HCT116 (cell line): ENCODE data around the gene TMEM132C. TPM values are rescaled to one million over a fixed set of nuclear protein-coding genes. Genes with fewer than 3 reads are reported as not detected.

Source experiments
- ATAC-seq: fragments of 200-7000 bp; cut with Tn5 transposase; 2 replicates; pipeline ENCODE4 v1.9.1; 2020; ENCODE audit warnings: mild to moderate bottlenecking, moderate library complexity
- BruUV-seq: library from RNA; stranded (reverse); fragments of 400-500 nt; replicated peaks from 2 replicates; lab custom pipeline; 2021; lab: Mats Ljungman, UMichigan
- CTCF ChIA-PET: fragments of 300-600 bp; sonication (Branson Sonifier 250); formaldehyde crosslinking; loops from one replicate; lab custom pipeline; 2021; ENCODE audit warnings: antibody characterized with exemption; lab: Charles Lee
- POLR2A ChIA-PET: fragments of 300-600, 350-600 bp; sonication (Branson Sonifier 250); formaldehyde crosslinking; loops from one replicate; lab custom pipeline; 2021; ENCODE audit warnings: antibody characterized with exemption; lab: Charles Lee
- RAD21 ChIA-PET, 2 experiments: fragments of 300-600 bp; sonication (Branson Sonifier 250); formaldehyde crosslinking; loops; one replicate each; lab custom pipeline; 2023; ENCODE audit warnings: low total read pairs in 2 of 2; ENCODE audit not compliant: uncharacterized antibody in 2 of 2, unreplicated experiment in 2 of 2, low non-redundant PET in 1 of 2; lab: Charles Lee
- DNase-seq: peaks from one replicate; pipeline ENCODE4 v3.0.0-alpha.2; 2010; ENCODE audit warnings: low read depth, low spot score
- H2AFZ ChIP-seq: fragments of 200-600 bp; shearing (Covaris generic), sonication (generic); 2 replicates; pipeline ENCODE4 v1.6.1; 2017; ENCODE audit warnings: low read depth, mixed run types, mixed read lengths, antibody characterized with exemption, low read length; ENCODE audit not compliant: poor library complexity, severe bottlenecking
- H3K27ac ChIP-seq: 2 replicates; pipeline ENCODE4 v1.5.1; 2012; ENCODE audit warnings: low read depth, low read length
- H3K27me3 ChIP-seq: fragments of 200-600 bp; sonication (generic); 2 replicates; pipeline ENCODE4 v1.6.1; 2016; ENCODE audit warnings: mixed run types, low read length, mixed read lengths; ENCODE audit not compliant: insufficient read depth
- H3K36me3 ChIP-seq, 2 experiments: fragments of 200-500 bp in 1 of 2; fragments of 200-600 bp in 1 of 2; sonication (Bioruptor generic) in 1 of 2; sonication (generic) in 1 of 2; 2 replicates each; pipeline versions ENCODE4 v1.5.1 to v1.6.1; 2014 to 2016; ENCODE audit warnings: low read length in 2 of 2, inconsistent platforms in 1 of 2, mixed read lengths in 1 of 2, mixed run types in 1 of 2; ENCODE audit not compliant: insufficient read depth in 2 of 2, control insufficient read depth in 1 of 2
- H3K4me1 ChIP-seq, 2 experiments: fragments of 200-600 bp in 1 of 2; sonication (generic) in 1 of 2; 2 replicates each; pipeline versions ENCODE4 v1.5.1 to v1.6.1; 2012 to 2017; ENCODE audit warnings: low read length in 2 of 2, inconsistent platforms in 1 of 2, mild to moderate bottlenecking in 1 of 2, mixed read lengths in 1 of 2, mixed run types in 1 of 2, moderate library complexity in 1 of 2; ENCODE audit not compliant: insufficient read depth in 2 of 2, control insufficient read depth in 1 of 2
- H3K4me2 ChIP-seq: fragments of 200-600 bp; sonication (generic); 2 replicates; pipeline ENCODE4 v1.6.1; 2017; ENCODE audit warnings: mixed run types, low read length, mixed read lengths
- H3K4me3 ChIP-seq, 2 experiments: fragments of 200-600 bp in 1 of 2; sonication (generic) in 1 of 2; replicated peaks in 1 of 2; 2 replicates each; pipeline ENCODE4 v1.5.1; 2011 to 2016; ENCODE audit warnings: low read length in 2 of 2, control low read depth in 1 of 2, low read depth in 1 of 2, mild to moderate bottlenecking in 1 of 2, mixed read lengths in 1 of 2, mixed run types in 1 of 2
- H3K79me2 ChIP-seq: fragments of 200-600 bp; sonication (generic); 2 replicates; pipeline ENCODE4 v1.6.1; 2017; ENCODE audit warnings: mild to moderate bottlenecking, mixed run types, low read length, moderate library complexity, mixed read lengths; ENCODE audit not compliant: insufficient read depth
- H3K9ac ChIP-seq: fragments of 200-600 bp; sonication (generic); 2 replicates; pipeline ENCODE4 v1.6.1; 2016; ENCODE audit warnings: low read length, mixed read lengths
- H3K9me2 ChIP-seq: fragments of 200-600 bp; sonication (generic), shearing (Covaris generic); 2 replicates; pipeline ENCODE4 v1.6.1; 2017; ENCODE audit warnings: mixed run types, mild to moderate bottlenecking, moderate library complexity; ENCODE audit not compliant: insufficient read depth
- H3K9me3 ChIP-seq, 2 experiments: fragments of 200-500 bp in 1 of 2; fragments of 200-600 bp in 1 of 2; sonication (Bioruptor generic) in 1 of 2; sonication (generic) in 1 of 2; 2 replicates each; pipeline ENCODE4 v1.6.1; 2014 to 2017; ENCODE audit warnings: low read length in 2 of 2, mixed read lengths in 2 of 2, inconsistent platforms in 1 of 2, low read depth in 1 of 2, mild to moderate bottlenecking in 1 of 2, mixed run types in 1 of 2, moderate library complexity in 1 of 2; ENCODE audit not compliant: control insufficient read depth in 1 of 2, insufficient read depth in 1 of 2
- H4K20me1 ChIP-seq: fragments of 200-600 bp; sonication (generic), shearing (Covaris generic); 2 replicates; pipeline ENCODE4 v1.6.1; 2017; ENCODE audit warnings: mixed run types, mild to moderate bottlenecking, moderate library complexity; ENCODE audit not compliant: insufficient read depth
- CEBPB ChIP-seq: IDR thresholded peaks from 2 replicates; pipeline ENCODE4 v1.6.1; 2012; ENCODE audit warnings: low read depth
- ELF1 ChIP-seq: IDR thresholded peaks from 2 replicates; pipeline ENCODE4 v1.6.1; 2012; ENCODE audit warnings: low read depth, borderline replicate concordance
- MAX ChIP-seq: IDR thresholded peaks from 2 replicates; pipeline ENCODE4 v1.6.1; 2012
- SP1 ChIP-seq: IDR thresholded peaks from 2 replicates; pipeline ENCODE4 v1.6.1; 2012; ENCODE audit warnings: low read depth
- ZBTB33 ChIP-seq: IDR thresholded peaks from 2 replicates; pipeline ENCODE4 v1.6.1; 2011; ENCODE audit warnings: mild to moderate bottlenecking, low read length, moderate library complexity; ENCODE audit not compliant: insufficient replicate concordance; ENCODE audit errors: extremely low read depth
- intact Hi-C: fragments of 100-400 bp; cut with micrococcal nuclease; formaldehyde crosslinking; loops from 2 replicates; pipeline ENCODE4 v1.10.0; 2022
- total RNA-seq: library from RNA; stranded (reverse); gene quantifications from one replicate; pipeline ENCODE4 v1.2.1, GENCODE V29; 2021; ENCODE audit not compliant: unreplicated experiment

The TMEM132C gene
- total RNA-seq, 1 experiment from 2014 or later, result not detected

DNA sequence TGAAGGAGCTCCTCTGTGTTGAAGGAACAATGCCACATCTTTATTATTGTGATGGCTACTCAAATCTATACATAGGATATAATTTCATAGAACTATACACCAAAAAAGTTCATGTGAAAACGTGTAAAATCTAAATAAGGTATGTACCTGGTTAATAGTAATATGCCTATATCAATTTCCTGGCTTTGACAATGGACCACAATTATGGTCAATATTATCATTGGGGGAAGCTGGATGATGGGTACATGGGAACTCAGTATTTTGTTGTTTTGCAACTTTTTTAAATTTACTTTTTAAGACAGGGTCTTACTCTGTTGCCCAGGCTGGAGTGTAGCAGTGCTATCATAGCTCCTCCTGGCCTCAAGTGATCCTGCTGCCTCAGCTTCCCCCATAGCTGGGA is 270.7 kb downstream of the TMEM132C start:
- no peak overlapping the region for H2AFZ ChIP-seq
- CTCF ChIA-PET, result no interaction called here

GRCh38 chr12:128542844-128543243 is 275.9 kb downstream of the TMEM132C start:
- H2AFZ ChIP-seq, result no peak overlapping the region
- ChIA-PET POLR2A (no interaction called here), CTCF (no interaction called here), RAD21 (no interaction called here)
- no peak for TF ChIP-seq MAX
- no peak for TF ChIP-seq ELF1
- TF ChIP-seq CEBPB, result no peak
- no peak overlapping the region for H3K27ac ChIP-seq
- H3K36me3 ChIP-seq, result no peaks in the 10 kb centered on the region
- no peak for ATAC-seq
- intact Hi-C loops, result no loop called here
- H3K79me2 ChIP-seq, result no peaks in the 10 kb centered on the region
- H3K4me2 ChIP-seq, result no peak overlapping the region
- H3K9me3 ChIP-seq, result peaks cover 3 to 10% of the 10 kb centered on the region in 2 experiments; a peak in 2 of 4 replicates
- no peaks in the 10 kb centered on the region for H3K4me1 ChIP-seq
- no peaks in the 10 kb centered on the region for H3K9me2 ChIP-seq
- no peak for DNase-seq
- no peak overlapping the region for H3K4me3 ChIP-seq
- H3K9ac ChIP-seq, result no peak overlapping the region
- H3K27me3 ChIP-seq, result no peaks in the 10 kb centered on the region
- no peaks in the 10 kb centered on the region for H4K20me1 ChIP-seq
- BruUV-seq, result no TSS peak

More for the DNA sequence above, 270.7 kb downstream of the TMEM132C start:
- intact Hi-C loops, result no loop called here
- peaks cover 3 to 11% of the 10 kb centered on the region in 2 experiments; a peak in 2 of 4 replicates for H3K9me3 ChIP-seq
- TF ChIP-seq ZBTB33 (no peak), SP1 (no peak)
- H3K4me3 ChIP-seq, result no peak overlapping the region
- ChIA-PET RAD21 (no interaction called here), POLR2A (no interaction called here)
- no peaks in the 10 kb centered on the region for H3K27me3 ChIP-seq
- no TSS peak for BruUV-seq
- H3K79me2 ChIP-seq, result no peaks in the 10 kb centered on the region
- H3K4me2 ChIP-seq, result no peak overlapping the region
- H3K4me1 ChIP-seq, result no peaks in the 10 kb centered on the region
- no peaks in the 10 kb centered on the region for H3K9me2 ChIP-seq
- no peaks in the 10 kb centered on the region for H3K36me3 ChIP-seq
- no peaks in the 10 kb centered on the region for H4K20me1 ChIP-seq
- H3K27ac ChIP-seq, result no peak overlapping the region
- ATAC-seq, result no peak
- no peak for DNase-seq
- H3K9ac ChIP-seq, result no peak overlapping the region
